GM12801 (cell line): ENCODE data around the gene PPM1N.

Experiments
- TF ChIP-seq, protein P1 (sequence below): IDR thresholded peaks from one replicate; pipeline ENCODE4 v1.5.1; 2011; ENCODE audit warnings: control low read depth; ENCODE audit not compliant: insufficient read length; ENCODE audit errors: extremely low read depth

PPM1N gene

GRCh38 chr19:45476304-45476703, 21.9 kb upstream of the PPM1N start:
- TF ChIP-seq, protein P1, sequence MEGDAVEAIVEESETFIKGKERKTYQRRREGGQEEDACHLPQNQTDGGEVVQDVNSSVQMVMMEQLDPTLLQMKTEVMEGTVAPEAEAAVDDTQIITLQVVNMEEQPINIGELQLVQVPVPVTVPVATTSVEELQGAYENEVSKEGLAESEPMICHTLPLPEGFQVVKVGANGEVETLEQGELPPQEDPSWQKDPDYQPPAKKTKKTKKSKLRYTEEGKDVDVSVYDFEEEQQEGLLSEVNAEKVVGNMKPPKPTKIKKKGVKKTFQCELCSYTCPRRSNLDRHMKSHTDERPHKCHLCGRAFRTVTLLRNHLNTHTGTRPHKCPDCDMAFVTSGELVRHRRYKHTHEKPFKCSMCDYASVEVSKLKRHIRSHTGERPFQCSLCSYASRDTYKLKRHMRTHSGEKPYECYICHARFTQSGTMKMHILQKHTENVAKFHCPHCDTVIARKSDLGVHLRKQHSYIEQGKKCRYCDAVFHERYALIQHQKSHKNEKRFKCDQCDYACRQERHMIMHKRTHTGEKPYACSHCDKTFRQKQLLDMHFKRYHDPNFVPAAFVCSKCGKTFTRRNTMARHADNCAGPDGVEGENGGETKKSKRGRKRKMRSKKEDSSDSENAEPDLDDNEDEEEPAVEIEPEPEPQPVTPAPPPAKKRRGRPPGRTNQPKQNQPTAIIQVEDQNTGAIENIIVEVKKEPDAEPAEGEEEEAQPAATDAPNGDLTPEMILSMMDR: no peak

DNA sequence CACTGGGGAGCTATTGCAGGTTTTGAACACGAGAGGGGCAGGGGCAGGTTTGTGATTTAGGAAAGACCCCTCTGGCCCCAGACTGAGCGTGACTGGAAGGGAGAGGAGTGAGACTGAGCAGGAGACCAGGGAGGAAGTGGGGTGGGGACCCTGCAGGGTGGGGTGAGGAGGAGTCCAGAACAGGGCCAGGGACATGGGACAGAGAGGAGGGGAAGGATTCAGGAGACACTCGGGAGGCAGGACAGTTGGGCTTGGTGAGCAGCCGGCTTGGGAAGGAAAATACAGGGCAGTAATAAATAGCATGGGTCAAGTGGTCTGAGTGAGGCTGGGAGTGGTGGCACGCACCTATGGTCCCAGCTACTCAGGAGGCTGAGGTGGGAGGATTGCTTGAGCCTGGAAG, 21.1 kb upstream of the PPM1N start:
- TF ChIP-seq, protein P1: no peak

DNA sequence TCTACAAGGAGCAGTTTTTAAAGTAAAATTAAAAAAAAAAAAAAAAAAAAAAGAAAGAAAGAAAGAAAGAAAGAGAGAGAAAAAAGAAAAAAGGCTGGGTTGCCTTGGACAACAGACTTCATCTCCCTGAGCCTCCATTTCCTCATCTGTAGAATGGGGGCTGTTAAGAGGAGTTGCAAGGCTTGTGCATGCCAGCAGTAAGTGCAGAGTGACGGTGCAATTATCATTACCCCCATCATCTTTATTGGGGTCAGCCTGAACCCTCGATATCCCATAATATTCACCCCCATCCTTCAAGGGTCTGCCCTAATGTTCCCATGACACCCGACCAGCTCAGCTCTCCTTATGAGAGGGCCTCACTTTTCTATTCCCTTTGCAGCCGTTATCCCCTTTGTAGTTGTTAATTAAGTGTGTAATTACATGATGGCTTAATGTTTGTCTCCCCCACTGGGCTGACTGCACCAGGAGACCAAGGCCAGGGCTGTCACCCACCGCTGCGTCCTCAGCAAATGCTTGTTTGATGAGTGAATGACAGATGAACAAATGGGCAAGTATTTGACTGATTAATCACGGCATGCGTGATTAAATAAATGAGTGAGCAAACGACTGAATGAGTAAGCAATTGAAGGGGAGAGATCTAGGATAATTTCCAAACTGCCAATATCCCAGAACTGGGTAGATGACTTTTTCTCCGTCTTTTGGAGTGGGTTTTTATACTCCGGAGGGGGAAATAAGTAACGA, 20.4 kb upstream of the PPM1N start:
- TF ChIP-seq, protein P1: no peak

GRCh38 chr19:45478454-45479238, 19.6 kb upstream of the PPM1N start:
- TF ChIP-seq, protein P1: peak; percentile 75

GRCh38 chr19:45483033-45483432, 15.2 kb upstream of the PPM1N start:
- TF ChIP-seq, protein P1: no peak

DNA sequence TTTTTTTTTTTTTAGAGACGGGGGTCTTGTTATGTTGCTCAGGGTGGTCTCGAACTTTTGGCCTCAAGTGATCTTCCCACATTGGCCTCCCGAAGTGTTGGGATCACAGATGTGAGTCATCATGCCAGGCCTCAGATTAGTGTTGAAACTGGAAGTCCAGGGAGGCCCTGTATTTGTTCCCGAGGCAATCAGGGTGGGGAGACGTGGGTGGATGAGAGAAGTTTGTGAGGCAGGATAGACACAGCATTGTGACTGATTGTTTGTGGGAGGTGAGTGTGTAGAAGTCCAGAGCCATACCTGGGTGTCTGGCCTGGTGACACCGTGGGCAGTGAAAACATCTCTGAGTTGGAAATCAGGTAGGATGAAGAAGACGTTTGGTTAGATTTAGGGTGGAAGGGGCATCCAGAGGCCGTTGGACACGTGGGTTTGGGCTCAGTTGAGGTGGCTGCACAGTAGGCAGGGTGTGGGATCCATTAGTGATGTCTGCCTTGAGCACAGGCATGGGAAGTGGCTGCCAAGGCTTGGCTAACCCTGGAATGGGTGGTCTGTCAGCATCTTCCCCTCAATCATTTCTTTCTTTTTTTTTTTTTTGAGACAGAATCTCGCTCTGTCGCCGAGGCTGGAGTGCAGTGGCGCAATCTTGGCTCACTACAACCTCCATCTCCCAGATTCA, 13.8 kb upstream of the PPM1N start:
- TF ChIP-seq, protein P1: no peak
